HEK293T (cell line): ENCODE measurements around the gene OCEL1.

Experiments
- ARNT ChIP-seq: fragments of 450-650 bp; IDR thresholded peaks from 2 replicates; pipeline ENCODE4 v1.6.1; 2017; ENCODE audit warnings: mild to moderate bottlenecking
- BHLHE40 ChIP-seq: fragments of 450-650 bp; IDR thresholded peaks from 2 replicates; pipeline ENCODE4 v1.6.1; 2016; ENCODE audit warnings: mild to moderate bottlenecking, moderate library complexity, borderline replicate concordance
- CTBP1 ChIP-seq: fragments of 450-650 bp; IDR thresholded peaks from 2 replicates; pipeline ENCODE4 v1.6.1; 2016; ENCODE audit warnings: borderline replicate concordance
- FOXA1 ChIP-seq: fragments of 450-650 bp; IDR thresholded peaks from 2 replicates; pipeline ENCODE4 v1.6.1; 2016; ENCODE audit warnings: mild to moderate bottlenecking
- FOXK2 ChIP-seq: fragments of 450-650 bp; IDR thresholded peaks from 2 replicates; pipeline ENCODE4 v1.6.1; 2016; ENCODE audit warnings: mild to moderate bottlenecking
- FOXM1 ChIP-seq: fragments of 450-650 bp; IDR thresholded peaks from 2 replicates; pipeline ENCODE4 v1.6.1; 2017; ENCODE audit warnings: mild to moderate bottlenecking, borderline replicate concordance
- HDGF ChIP-seq: fragments of 450-650 bp; IDR thresholded peaks from 2 replicates; pipeline ENCODE4 v1.6.1; 2017; ENCODE audit warnings: antibody characterized with exemption, borderline replicate concordance
- LEF1 ChIP-seq: fragments of 450-650 bp; IDR thresholded peaks from 2 replicates; pipeline ENCODE4 v1.6.1; 2017; ENCODE audit warnings: mild to moderate bottlenecking, borderline replicate concordance
- NFRKB ChIP-seq: fragments of 450-650 bp; IDR thresholded peaks from 2 replicates; pipeline ENCODE4 v1.6.1; 2016; ENCODE audit warnings: mild to moderate bottlenecking, moderate library complexity
- SP1 ChIP-seq: fragments of 450-650 bp; IDR thresholded peaks from 2 replicates; pipeline ENCODE4 v1.6.1; 2017
- SUZ12 ChIP-seq: fragments of 450-650 bp; IDR thresholded peaks from 2 replicates; pipeline ENCODE4 v1.6.1; 2016; ENCODE audit warnings: mild to moderate bottlenecking
- TARDBP ChIP-seq: fragments of 450-650 bp; IDR thresholded peaks from 2 replicates; pipeline ENCODE4 v1.6.1; 2016
- ZNF384 ChIP-seq: fragments of 450-650 bp; IDR thresholded peaks from 2 replicates; pipeline ENCODE4 v1.6.1; 2016
- TF ChIP-seq, protein P1 (sequence below): fragments of 450-650 bp; IDR thresholded peaks from 2 replicates; pipeline ENCODE4 v1.6.1; 2016

DNA sequence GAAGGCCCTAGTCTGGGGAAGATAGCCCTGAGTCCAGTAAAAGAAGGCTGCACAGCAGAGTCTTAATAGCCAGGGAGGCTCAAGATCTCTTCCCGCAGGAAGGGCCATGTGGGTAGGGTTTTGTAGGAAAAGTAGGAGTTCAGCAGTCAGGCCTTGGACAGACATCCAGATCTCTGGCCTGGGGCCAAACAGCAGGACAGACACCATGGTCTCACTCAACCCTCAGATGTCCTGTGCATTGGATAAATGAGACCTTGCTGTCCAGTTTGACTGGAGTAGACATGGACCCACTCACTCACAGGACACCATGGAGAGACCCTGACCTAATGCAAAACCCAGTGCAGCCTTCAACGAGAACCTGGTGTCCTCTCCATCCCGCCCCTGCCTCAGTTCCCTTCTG, 3.9 kb downstream of the OCEL1 start:
- TF ChIP-seq SUZ12 (no peak), FOXM1 (no peak), BHLHE40 (no peak), SP1 (no peak), TARDBP (no peak), FOXA1 (no peak), CTBP1 (no peak), ZNF384 (no peak), HDGF (no peak), ARNT (no peak), FOXK2 (no peak), LEF1 (no peak), NFRKB (no peak)
- TF ChIP-seq, protein P1, sequence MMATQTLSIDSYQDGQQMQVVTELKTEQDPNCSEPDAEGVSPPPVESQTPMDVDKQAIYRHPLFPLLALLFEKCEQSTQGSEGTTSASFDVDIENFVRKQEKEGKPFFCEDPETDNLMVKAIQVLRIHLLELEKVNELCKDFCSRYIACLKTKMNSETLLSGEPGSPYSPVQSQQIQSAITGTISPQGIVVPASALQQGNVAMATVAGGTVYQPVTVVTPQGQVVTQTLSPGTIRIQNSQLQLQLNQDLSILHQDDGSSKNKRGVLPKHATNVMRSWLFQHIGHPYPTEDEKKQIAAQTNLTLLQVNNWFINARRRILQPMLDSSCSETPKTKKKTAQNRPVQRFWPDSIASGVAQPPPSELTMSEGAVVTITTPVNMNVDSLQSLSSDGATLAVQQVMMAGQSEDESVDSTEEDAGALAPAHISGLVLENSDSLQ, result no peak
